Measurements from ENCODE around the gene SIX1. TPM values are rescaled to one million over a fixed set of nuclear protein-coding genes. Genes with fewer than 3 reads are reported as not detected.

Gene SIX1
- total RNA-seq, 4 donors from 2014 or later: 7.1 TPM; not detected in 3

DNA sequence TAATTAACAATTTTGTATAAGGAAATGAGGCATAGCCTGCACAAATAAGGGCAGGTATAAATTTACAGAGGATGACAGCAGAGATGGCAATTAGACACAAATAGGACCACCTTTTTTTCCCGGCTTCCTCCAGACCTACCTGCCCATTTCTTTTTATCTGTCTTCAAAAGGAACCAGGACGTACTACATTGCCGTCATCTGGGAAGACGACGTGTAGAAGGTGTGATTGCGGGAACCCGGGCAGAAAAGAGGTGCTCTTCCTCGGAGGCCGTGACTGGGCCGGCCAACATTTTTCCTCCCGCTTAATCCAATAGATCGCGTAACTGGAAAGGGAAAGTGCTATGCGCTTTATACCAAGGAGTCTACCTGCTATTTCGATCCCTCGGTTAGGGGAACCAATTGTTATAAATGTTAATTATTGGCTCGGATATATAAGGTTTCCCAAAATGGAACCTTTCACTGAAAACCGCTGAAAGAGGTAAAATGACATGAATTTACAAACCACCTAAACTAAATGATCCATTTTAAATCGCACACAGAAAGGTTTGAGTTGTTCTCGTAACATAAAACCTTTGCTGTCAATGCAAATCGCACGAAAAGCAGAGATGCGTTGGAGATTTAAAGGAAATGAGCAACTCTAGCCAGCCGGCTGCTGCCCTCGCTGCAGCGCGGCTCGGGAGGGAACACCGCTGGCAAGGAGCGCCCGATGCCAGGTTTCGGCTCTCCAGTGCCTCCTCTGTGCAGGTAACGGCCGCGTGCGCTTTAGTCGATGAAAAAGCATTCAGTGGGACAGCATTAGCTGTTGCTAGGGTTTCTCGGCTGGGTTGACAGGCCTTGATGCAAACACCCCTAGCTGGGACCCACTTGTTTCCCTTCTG lies 2.8 kb upstream of the SIX1 start:
- intact Hi-C loops (cut with DNase I; ENCODE audit: low total_unique reads): no loop called here
- no peak overlapping the region for H3K4me3 ChIP-seq
- no peak for DNase-seq
- TF ChIP-seq, protein P1, sequence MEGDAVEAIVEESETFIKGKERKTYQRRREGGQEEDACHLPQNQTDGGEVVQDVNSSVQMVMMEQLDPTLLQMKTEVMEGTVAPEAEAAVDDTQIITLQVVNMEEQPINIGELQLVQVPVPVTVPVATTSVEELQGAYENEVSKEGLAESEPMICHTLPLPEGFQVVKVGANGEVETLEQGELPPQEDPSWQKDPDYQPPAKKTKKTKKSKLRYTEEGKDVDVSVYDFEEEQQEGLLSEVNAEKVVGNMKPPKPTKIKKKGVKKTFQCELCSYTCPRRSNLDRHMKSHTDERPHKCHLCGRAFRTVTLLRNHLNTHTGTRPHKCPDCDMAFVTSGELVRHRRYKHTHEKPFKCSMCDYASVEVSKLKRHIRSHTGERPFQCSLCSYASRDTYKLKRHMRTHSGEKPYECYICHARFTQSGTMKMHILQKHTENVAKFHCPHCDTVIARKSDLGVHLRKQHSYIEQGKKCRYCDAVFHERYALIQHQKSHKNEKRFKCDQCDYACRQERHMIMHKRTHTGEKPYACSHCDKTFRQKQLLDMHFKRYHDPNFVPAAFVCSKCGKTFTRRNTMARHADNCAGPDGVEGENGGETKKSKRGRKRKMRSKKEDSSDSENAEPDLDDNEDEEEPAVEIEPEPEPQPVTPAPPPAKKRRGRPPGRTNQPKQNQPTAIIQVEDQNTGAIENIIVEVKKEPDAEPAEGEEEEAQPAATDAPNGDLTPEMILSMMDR (IDR thresholded peaks at IDR 0.05): no peak
- no peak for TF ChIP-seq POLR2A (IDR thresholded peaks at IDR 0.05)
- no peaks in the 10 kb centered on the region for H3K9me3 ChIP-seq
- peaks cover 30 to 88% of the 10 kb centered on the region in 2 donors for H3K27me3 ChIP-seq
- H3K27ac ChIP-seq: no peak overlapping the region
- H3K36me3 ChIP-seq: no peaks in the 10 kb centered on the region
- peaks cover 0 to 12% of the 10 kb centered on the region in 2 donors for H3K4me1 ChIP-seq

DNA sequence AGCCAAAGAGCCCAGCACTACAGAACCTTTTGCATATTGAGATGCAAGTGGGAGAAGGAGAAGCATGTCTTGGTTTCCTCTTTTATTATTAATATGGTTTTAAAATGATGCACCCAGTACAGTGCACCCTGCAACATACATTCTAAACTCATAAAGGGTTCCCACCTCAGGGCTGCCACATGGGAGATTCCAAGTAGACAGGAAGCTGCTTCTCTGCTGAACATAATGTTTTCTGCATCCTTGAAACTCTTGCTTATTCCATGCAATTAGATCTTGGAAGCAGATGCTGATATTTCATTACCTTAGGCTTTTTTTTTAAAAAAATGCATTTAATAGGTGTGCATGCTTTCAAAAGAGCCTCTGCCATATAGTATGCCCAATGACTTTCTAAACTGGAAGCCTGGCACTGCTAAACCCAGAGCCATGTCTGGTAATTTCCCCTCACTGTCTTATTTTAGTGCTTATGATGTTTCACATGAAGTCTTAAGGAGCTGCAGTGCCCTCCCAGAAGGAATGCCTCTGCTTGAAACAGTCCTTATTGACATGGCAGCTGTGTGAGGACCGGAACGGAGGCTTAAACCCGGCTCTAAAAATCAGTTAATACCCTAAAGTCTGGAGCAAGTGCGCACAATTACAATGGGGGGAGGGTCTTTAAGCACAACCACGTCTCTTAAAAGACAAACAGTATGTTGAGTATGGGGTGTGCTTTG lies 2.0 kb upstream of the SIX1 start:
- Histone ChIP-seq H3K9me3 (no peaks in the 10 kb centered on the region), H3K36me3 (no peaks in the 10 kb centered on the region), H3K27me3 (peaks cover 30 to 92% of the 10 kb centered on the region in 2 donors), H3K27ac (no peak overlapping the region), H3K4me1 (peaks cover 0 to 12% of the 10 kb centered on the region in 2 donors), H3K4me3 (no peak overlapping the region)
- TF ChIP-seq, protein P1 (IDR thresholded peaks at IDR 0.05): no peak
- no peak for TF ChIP-seq POLR2A (IDR thresholded peaks at IDR 0.05)
- no peak for DNase-seq
- intact Hi-C loops (cut with DNase I; ENCODE audit: low total_unique reads): no loop called here

DNA sequence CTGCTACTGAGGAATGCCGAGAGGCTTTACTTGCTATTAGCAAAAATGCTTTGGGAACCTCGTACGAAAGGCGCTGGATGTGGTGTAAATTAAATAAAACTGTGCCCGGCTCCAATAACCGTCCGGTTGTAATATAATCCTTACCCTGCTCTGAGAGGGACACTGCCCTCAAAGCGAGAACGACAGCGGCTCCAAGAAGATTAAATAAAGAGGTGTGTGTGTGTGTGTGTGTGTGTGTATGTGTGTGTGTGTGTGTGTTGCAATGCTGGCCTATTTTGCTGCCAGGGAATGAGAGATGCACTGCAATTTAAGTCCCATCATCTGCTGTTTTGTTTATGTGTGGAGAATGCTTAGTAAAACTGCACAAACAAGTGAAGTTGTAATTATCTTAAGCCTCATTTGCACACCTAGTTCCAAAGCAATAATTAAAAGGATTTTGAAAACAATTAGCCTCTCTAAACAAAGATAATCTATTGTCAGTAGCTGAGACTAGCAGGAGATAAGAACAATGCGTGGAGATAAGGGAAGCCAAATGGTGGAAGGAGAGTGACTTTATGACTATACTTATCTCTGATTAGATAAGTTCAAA lies 1.2 kb upstream of the SIX1 start:
- TF ChIP-seq POLR2A (IDR thresholded peaks at IDR 0.05): no peak
- TF ChIP-seq, protein P1 (IDR thresholded peaks at IDR 0.05): no peak
- intact Hi-C loops (cut with DNase I; ENCODE audit: low total_unique reads): no loop called here
- no peak overlapping the region for H3K27ac ChIP-seq
- peaks cover 31 to 93% of the 10 kb centered on the region in 2 donors for H3K27me3 ChIP-seq
- H3K9me3 ChIP-seq: no peaks in the 10 kb centered on the region
- H3K36me3 ChIP-seq: no peaks in the 10 kb centered on the region
- peaks cover 0 to 12% of the 10 kb centered on the region in 2 donors for H3K4me1 ChIP-seq
- no peak overlapping the region for H3K4me3 ChIP-seq
- DNase-seq: no peak

DNA sequence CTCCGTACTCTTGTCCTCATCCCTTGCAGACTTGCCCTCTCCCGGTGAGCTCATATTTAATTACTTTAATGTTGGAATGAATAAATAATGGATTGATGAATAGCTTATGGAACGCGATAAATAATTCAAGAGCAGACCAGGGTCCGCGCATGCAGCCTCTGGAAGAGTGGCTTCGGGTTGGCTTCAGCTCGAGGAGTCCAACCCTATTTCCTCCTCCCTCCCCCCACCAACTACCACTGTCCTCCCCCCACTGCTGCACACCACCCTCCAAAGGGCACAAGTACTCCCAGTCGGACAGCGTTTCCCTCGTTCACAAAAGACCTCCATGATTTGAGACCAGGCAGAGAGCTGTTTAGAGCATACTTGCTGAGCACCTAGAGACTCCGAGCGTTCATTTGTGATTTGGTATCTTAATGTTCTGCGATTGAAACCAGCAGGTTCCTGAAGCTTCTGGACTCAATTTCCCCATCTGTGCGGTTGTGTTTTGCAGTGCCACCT lies 647 bp upstream of the SIX1 start:
- peak overlapping the region in 1 of 2 donors; percentile 40 for H3K4me3 ChIP-seq
- H3K27me3 ChIP-seq: peaks cover 34 to 93% of the 10 kb centered on the region in 2 donors
- no peaks in the 10 kb centered on the region for H3K9me3 ChIP-seq
- no peak for TF ChIP-seq POLR2A (IDR thresholded peaks at IDR 0.05)
- TF ChIP-seq, protein P1 (IDR thresholded peaks at IDR 0.05): no peak
- H3K27ac ChIP-seq: no peak overlapping the region
- DNase-seq: no peak
- peaks cover 0 to 12% of the 10 kb centered on the region in 2 donors for H3K4me1 ChIP-seq
- H3K36me3 ChIP-seq: no peaks in the 10 kb centered on the region
- intact Hi-C loops (cut with DNase I; ENCODE audit: low total_unique reads): no loop called here
